Fibroblast of the aortic adventitia (primary cell): Measurements from ENCODE around the gene RTCA. TPM values are rescaled to one million over a fixed set of nuclear protein-coding genes. Genes with fewer than 3 reads are reported as not detected.
"Not testable (repeated sequence)": the region's sequence is repeated elsewhere in the genome, so short reads cannot be mapped to it uniquely, and the experiment has no call there.

ENCODE experiments used
- DNase-seq: peaks from one replicate; pipeline ENCODE4 v3.0.0-alpha.2; 2010; ENCODE audit warnings: low read depth
- H3K4me3 ChIP-seq: 2 replicates; pipeline ENCODE4 v1.5.1; 2011; ENCODE audit warnings: low read depth, mild to moderate bottlenecking, control low read depth, low read length, moderate library complexity
- CTCF ChIP-seq: IDR thresholded peaks from 2 replicates; pipeline ENCODE4 v1.5.1; 2011; ENCODE audit warnings: mild to moderate bottlenecking, low read length, control low read depth, inconsistent platforms; ENCODE audit not compliant: insufficient read depth
- total RNA-seq: library from RNA; depleted of rRNA; stranded (reverse); fragments of >200 nt; gene quantifications from 2 replicates; pipeline ENCODE4 v1.2.3, GENCODE V29; 2012; ENCODE audit warnings: low replicate concordance

The RTCA gene
- total RNA-seq, 1 donor: 43.2 TPM

GRCh38 chr1:100292711-100293110 is 26.7 kb downstream of the RTCA start:
- no peak for DNase-seq
- TF ChIP-seq CTCF: no peak
- no peak overlapping the region for H3K4me3 ChIP-seq

- DNase-seq: no peak
- no peak for TF ChIP-seq CTCF
- no peak overlapping the region for H3K4me3 ChIP-seq
Observed at GRCh38 chr1:100296140-100296539, 30.1 kb downstream of the RTCA start.

GRCh38 chr1:100296997-100297396 is 31.0 kb downstream of the RTCA start:
- not testable (repeated sequence) for H3K4me3 ChIP-seq, DNase-seq

- H3K4me3 ChIP-seq: no peak overlapping the region
- no peak for TF ChIP-seq CTCF
- DNase-seq: no peak
Observed at GRCh38 chr1:100298512-100298911, 32.5 kb downstream of the RTCA start.

- H3K4me3 ChIP-seq: no peak overlapping the region
- DNase-seq: no peak
- no peak for TF ChIP-seq CTCF
Observed at GRCh38 chr1:100299521-100300222, 33.7 kb downstream of the RTCA start.

GRCh38 chr1:100300691-100301090 is 34.7 kb downstream of the RTCA start:
- no peak for DNase-seq
- no peak overlapping the region for H3K4me3 ChIP-seq
- TF ChIP-seq CTCF: no peak

- H3K4me3 ChIP-seq: no peak overlapping the region
- no peak for TF ChIP-seq CTCF
- no peak for DNase-seq
Observed at GRCh38 chr1:100302739-100303138, 36.7 kb downstream of the RTCA start.
